PC-9 (cell line): ENCODE results near the gene SPI1.

Experiments
- CTCF ChIP-seq: fragments of 200-600 bp; sonication (generic); conservative IDR thresholded peaks from 2 replicates; pipeline ENCODE4 v1.6.1; 2017; ENCODE audit warnings: mixed run types, antibody characterized with exemption, mild to moderate bottlenecking, moderate library complexity
- EZH2 ChIP-seq: fragments of 200-600 bp; sonication (generic); IDR thresholded peaks from 2 replicates; pipeline ENCODE4 v1.8.0; 2017; ENCODE audit warnings: antibody characterized with exemption, low read depth

- TF ChIP-seq CTCF (no peak), EZH2 (no peak)
These were observed 41.0 kb downstream of the SPI1 start for GRCh38 chr11:47337229-47337924.
